22Rv1 (cell line): Measurements from ENCODE around the gene TNFRSF17.

ENCODE experiments used
- H3K27ac ChIP-seq: fragments of 450-650 bp; 2 replicates; pipeline ENCODE4 v1.5.1; 2017
- CTCF ChIP-seq: fragments of 450-650 bp; IDR thresholded peaks from 2 replicates; pipeline ENCODE4 v1.5.1; 2017; ENCODE audit warnings: mild to moderate bottlenecking
- ZFX ChIP-seq: fragments of 450-650 bp; IDR thresholded peaks from 2 replicates; pipeline ENCODE4 v1.6.1; 2017; ENCODE audit warnings: antibody characterized with exemption, borderline replicate concordance

Gene TNFRSF17

GRCh38 chr16:12010388-12011251 is 45.6 kb downstream of the TNFRSF17 start:
- H3K27ac ChIP-seq: no peak overlapping the region
- TF ChIP-seq CTCF (no peak), ZFX (no peak)

- no peak overlapping the region for H3K27ac ChIP-seq
- no peak for TF ChIP-seq CTCF
- TF ChIP-seq ZFX: no peak
These were observed 46.6 kb downstream of the TNFRSF17 start for GRCh38 chr16:12011565-12011964.

- no peak overlapping the region for H3K27ac ChIP-seq
- TF ChIP-seq CTCF (no peak), ZFX (no peak)
These were observed 51.4 kb downstream of the TNFRSF17 start for GRCh38 chr16:12016291-12016947.

- no peak for TF ChIP-seq CTCF
- TF ChIP-seq ZFX: no peak
- no peak overlapping the region for H3K27ac ChIP-seq
These were observed 52.5 kb downstream of the TNFRSF17 start for GRCh38 chr16:12017558-12017957.
